ENCODE results near the gene ZNF775. TPM values are rescaled to one million over a fixed set of nuclear protein-coding genes. Genes with fewer than 3 reads are reported as not detected.
A peak's percentile ranks its signal among the peaks of the same experiment; 100 is the strongest.

The ZNF775 gene
- total and polyA plus RNA-seq, 2 of the 13 experiments (the other 11 are each of a cell fraction or from before 2014, with no cell fraction given) = 3.1 to 3.2 TPM

DNA sequence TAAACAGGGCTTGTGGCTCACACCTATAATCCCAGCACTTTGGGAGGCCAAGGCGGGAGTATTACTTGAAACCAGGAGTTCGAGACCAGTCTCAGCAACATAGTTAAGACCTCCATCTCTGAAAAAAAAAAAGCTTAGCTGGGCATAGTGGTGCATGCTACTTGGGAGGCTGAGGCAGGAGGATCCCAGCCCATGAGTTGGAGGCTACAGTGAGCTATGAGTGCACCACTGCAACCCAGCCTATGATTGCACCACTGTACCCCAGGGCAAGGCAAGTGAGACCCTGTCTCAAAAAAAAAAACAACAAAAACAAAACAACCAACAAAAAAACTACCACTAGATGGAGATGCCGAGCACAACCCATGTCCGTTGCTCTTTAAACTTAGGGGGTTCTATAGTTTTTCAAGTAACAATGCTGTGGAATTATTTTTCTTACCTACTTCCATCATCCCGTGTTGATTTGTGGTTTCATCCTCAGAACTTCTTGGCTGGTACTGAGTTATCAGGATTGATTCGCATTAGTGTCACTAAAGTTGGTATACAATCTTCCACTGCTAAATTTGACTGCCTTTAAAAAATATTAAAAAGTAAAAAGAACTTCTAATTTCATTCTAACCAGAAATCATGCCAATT is 22.7 kb upstream of the ZNF775 start:
- H3K4me1 ChIP-seq (ENCODE audit: insufficient read depth, low read length) = peaks cover 61% of the 10 kb centered on the region
- peak; percentile 49 for DNase-seq (ENCODE audit: low spot score)
- H3K9ac ChIP-seq (ENCODE audit: insufficient read depth, low read depth, low read length) = no peak overlapping the region
- H3K79me2 ChIP-seq (ENCODE audit: insufficient read depth, low read length) = no peaks in the 10 kb centered on the region
- intact Hi-C loops (cut with micrococcal nuclease; ENCODE audit: unreplicated experiment) = loop anchor here (1.0 to 10.0 kb wide), 4 partner anchors 33 to 72 kb away; partner anchors contain the start of genes ACTR3C and LRRC61
- H3K9me3 ChIP-seq (ENCODE audit: low read length) = no peaks in the 10 kb centered on the region
- no peaks in the 10 kb centered on the region for H3K27me3 ChIP-seq (ENCODE audit: control insufficient read depth in 1 of 2, insufficient read depth in 2 of 2, low read length in 2 of 2)
- POLR2A ChIA-PET = interaction anchor here (0.6 to 5.8 kb wide), 7 partner anchors 13 to 49 kb away, joined by 3 to 58 read pairs (median 16); partner anchors contain the start of genes RARRES2 and REPIN1
- FAIRE-seq = peak; percentile 49
- 5% methylated on average over 6 of the region's 6 CpGs for WGBS (ENCODE audit: low lambda C conversion rate)
- H3K4me2 ChIP-seq (ENCODE audit: low read depth, low read length) = peak overlapping the region; percentile 78
- H3K27ac ChIP-seq (ENCODE audit: extremely low read length, insufficient read depth, low read length) = peak overlapping the region; percentile 72
- ATAC-seq = peak; percentile 20
- no peak overlapping the region for H2AFZ ChIP-seq (ENCODE audit: low read length)
- no peak overlapping the region for H3K4me3 ChIP-seq (replicated peaks in 1 of 3; ENCODE audit: insufficient read depth in 1 of 3, low read depth in 2 of 3, low read length in 3 of 3)
- CTCF ChIA-PET (ENCODE audit: low intra/inter-chr PET ratio, low total read pairs) = interaction anchor here (1.6 to 4.3 kb wide), 3 partner anchors 22 to 65 kb away, joined by 3 to 45 read pairs (median 10); no protein-coding TSS in a partner anchor
- no peaks in the 10 kb centered on the region for H4K20me1 ChIP-seq (ENCODE audit: insufficient read depth, low read length)
- in situ Hi-C loops (cut with HindIII; ENCODE audit: extremely low pct_ligation_motif_present, low pct_unique_long_range_greater_than_20kb) = no loop called here
- no TSS peak for BruUV-seq (replicated peaks)
- H3K36me3 ChIP-seq (replicated peaks in 1 of 2; ENCODE audit: control insufficient read depth in 1 of 2, insufficient read depth in 2 of 2, low read length in 2 of 2) = no peaks in the 10 kb centered on the region
- TF ChIP-seq, protein P1, sequence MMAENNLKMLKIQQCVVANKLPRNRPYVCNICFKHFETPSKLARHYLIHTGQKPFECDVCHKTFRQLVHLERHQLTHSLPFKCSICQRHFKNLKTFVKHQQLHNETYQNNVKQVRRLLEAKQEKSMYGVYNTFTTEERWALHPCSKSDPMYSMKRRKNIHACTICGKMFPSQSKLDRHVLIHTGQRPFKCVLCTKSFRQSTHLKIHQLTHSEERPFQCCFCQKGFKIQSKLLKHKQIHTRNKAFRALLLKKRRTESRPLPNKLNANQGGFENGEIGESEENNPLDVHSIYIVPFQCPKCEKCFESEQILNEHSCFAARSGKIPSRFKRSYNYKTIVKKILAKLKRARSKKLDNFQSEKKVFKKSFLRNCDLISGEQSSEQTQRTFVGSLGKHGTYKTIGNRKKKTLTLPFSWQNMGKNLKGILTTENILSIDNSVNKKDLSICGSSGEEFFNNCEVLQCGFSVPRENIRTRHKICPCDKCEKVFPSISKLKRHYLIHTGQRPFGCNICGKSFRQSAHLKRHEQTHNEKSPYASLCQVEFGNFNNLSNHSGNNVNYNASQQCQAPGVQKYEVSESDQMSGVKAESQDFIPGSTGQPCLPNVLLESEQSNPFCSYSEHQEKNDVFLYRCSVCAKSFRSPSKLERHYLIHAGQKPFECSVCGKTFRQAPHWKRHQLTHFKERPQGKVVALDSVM (CRISPR knock-in tag; IDR thresholded peaks at IDR 0.05) = peak; percentile 85; the same call in 1 of the 2 replicates
- TF ChIP-seq STAG1 (CRISPR knock-in tag; IDR thresholded peaks at IDR 0.05) (peak; percentile 50), ZNF547 (CRISPR knock-in tag; IDR thresholded peaks at IDR 0.05) (no peak), RBAK (CRISPR knock-in tag; IDR thresholded peaks at IDR 0.05) (no peak), ONECUT2 (CRISPR knock-in tag; IDR thresholded peaks at IDR 0.05) (no peak), RARA (CRISPR knock-in tag; IDR thresholded peaks at IDR 0.05) (peak; percentile 26; the same call in 1 of the 2 replicates), ZNF121 (CRISPR knock-in tag; IDR thresholded peaks at IDR 0.05) (0 out of 2 replicates have a peak, but pooled peaks have one; percentile 15), FOXP1 (IDR thresholded peaks at IDR 0.05) (peak; percentile 39; the same call in 1 of the 2 replicates), FOXP1 (CRISPR knock-in tag; IDR thresholded peaks at IDR 0.05) (no peak), MXI1 (IDR thresholded peaks at IDR 0.05; ENCODE audit: borderline replicate concordance, low read depth, low read length) (peak; percentile 17; the same call in 1 of the 3 replicates), CREB1 (IDR thresholded peaks at IDR 0.05) (no peak), CREB1 (CRISPR knock-in tag; IDR thresholded peaks at IDR 0.05) (0 out of 2 replicates have a peak, but pooled peaks have one; percentile 19), HOXD1 (CRISPR knock-in tag; IDR thresholded peaks at IDR 0.05) (no peak), BCL6 (CRISPR knock-in tag; IDR thresholded peaks at IDR 0.05) (no peak), DPF2 (CRISPR knock-in tag; IDR thresholded peaks at IDR 0.05; ENCODE audit: borderline replicate concordance, low read depth) (no peak), NFE2L2 (IDR thresholded peaks at IDR 0.05; ENCODE audit: low read length) (no peak), ZSCAN31 (CRISPR knock-in tag; IDR thresholded peaks at IDR 0.05; ENCODE audit: low read depth) (no peak), ZBTB3 (CRISPR knock-in tag; IDR thresholded peaks at IDR 0.05; ENCODE audit: borderline replicate concordance, low read depth) (no peak), CBX5 (CRISPR knock-in tag; IDR thresholded peaks at IDR 0.05; ENCODE audit: borderline replicate concordance) (no peak), SMC3 (IDR thresholded peaks at IDR 0.05; ENCODE audit: low read length) (peak; percentile 72), SNAPC2 (CRISPR knock-in tag; IDR thresholded peaks at IDR 0.05) (no peak)
- TF ChIP-seq, protein P2, sequence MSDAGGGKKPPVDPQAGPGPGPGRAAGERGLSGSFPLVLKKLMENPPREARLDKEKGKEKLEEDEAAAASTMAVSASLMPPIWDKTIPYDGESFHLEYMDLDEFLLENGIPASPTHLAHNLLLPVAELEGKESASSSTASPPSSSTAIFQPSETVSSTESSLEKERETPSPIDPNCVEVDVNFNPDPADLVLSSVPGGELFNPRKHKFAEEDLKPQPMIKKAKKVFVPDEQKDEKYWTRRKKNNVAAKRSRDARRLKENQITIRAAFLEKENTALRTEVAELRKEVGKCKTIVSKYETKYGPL (CRISPR knock-in tag; IDR thresholded peaks at IDR 0.05) = no peak
- TF ChIP-seq, protein P3, sequence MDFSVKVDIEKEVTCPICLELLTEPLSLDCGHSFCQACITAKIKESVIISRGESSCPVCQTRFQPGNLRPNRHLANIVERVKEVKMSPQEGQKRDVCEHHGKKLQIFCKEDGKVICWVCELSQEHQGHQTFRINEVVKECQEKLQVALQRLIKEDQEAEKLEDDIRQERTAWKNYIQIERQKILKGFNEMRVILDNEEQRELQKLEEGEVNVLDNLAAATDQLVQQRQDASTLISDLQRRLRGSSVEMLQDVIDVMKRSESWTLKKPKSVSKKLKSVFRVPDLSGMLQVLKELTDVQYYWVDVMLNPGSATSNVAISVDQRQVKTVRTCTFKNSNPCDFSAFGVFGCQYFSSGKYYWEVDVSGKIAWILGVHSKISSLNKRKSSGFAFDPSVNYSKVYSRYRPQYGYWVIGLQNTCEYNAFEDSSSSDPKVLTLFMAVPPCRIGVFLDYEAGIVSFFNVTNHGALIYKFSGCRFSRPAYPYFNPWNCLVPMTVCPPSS (IDR thresholded peaks at IDR 0.05) = no peak
